Breast epithelium (tissue), 3 donors: ENCODE measurements around the gene SPATA3.

Source experiments
- CTCF ChIP-seq, 3 donors: fragments of 450-650 bp; IDR thresholded peaks; one replicate each; pipeline ENCODE4 v1.5.1; 2016 to 2017; ENCODE audit warnings: antibody characterized with exemption in 3 of 3, mild to moderate bottlenecking in 3 of 3, moderate library complexity in 3 of 3
- POLR2AphosphoS5 ChIP-seq, 3 donors: sonication (generic); formaldehyde crosslinking; IDR thresholded peaks; one replicate each; pipeline ENCODE4 v1.6.1; 2017; ENCODE audit warnings: antibody characterized with exemption in 3 of 3

GRCh38 chr2:230949966-230950873, 45.7 kb upstream of the SPATA3 start:
- TF ChIP-seq CTCF (IDR thresholded peaks at IDR 0.05) (no peak), POLR2AphosphoS5 (IDR thresholded peaks at IDR 0.05) (no peak)
